GM21825 (cell line): Measurements from ENCODE around the gene ZSWIM6.

Source experiments
- ATAC-seq: cut with Tn5 transposase; IDR thresholded peaks from one replicate; pipeline ENCODE4 v1.9.1; 2021; ENCODE audit warnings: mild to moderate bottlenecking, moderate library complexity; ENCODE audit not compliant: unreplicated experiment

ZSWIM6 gene

GRCh38 chr5:61582205-61582820 is 250.3 kb downstream of the ZSWIM6 start:
- no peak for ATAC-seq

DNA sequence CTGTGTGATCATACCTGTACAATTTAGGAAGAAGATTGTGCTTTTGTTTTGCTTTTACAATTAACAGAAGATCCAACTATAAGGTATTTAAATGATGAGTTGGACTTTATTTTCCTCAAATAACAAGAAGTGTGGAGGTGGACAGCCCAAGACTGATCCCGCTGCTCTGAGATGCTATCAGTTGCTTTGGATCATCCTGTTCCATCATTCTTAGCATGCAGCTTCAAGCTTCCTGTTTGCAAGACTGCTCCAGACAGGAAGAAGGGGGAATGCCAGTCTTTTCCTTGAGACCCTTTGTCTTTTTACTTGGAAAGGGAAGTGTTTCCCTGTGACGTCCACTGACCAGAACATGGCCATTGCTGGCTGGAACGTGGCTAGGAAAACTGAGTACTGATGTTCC is 250.8 kb downstream of the ZSWIM6 start:
- no peak for ATAC-seq

- no peak for ATAC-seq
Observed at GRCh38 chr5:61586096-61587084, 254.3 kb downstream of the ZSWIM6 start.

DNA sequence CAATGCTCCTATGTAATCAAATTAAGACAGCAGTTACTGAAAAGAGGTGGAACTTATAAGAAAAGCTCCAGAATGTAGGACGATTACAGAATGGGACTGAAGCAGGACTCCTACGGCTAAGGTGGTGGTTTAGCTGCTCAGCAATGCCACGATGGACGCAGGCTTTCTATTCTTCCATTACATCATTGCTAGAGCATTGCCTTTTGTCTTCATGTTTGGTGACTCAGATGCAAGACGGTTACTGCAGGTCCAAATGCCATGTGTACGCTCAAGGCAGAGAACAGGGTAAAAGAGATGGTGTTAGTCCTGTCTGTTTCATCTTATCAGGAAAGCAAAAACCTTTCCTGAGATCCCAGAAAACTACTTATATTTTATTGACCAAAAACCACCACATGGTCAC is 255.1 kb downstream of the ZSWIM6 start:
- ATAC-seq = no peak

- ATAC-seq = no peak
Observed at GRCh38 chr5:61588216-61588615, 256.2 kb downstream of the ZSWIM6 start.

- no peak for ATAC-seq
Observed at GRCh38 chr5:61589946-61590345, 257.9 kb downstream of the ZSWIM6 start.

GRCh38 chr5:61590473-61590872 is 258.4 kb downstream of the ZSWIM6 start:
- ATAC-seq = no peak

DNA sequence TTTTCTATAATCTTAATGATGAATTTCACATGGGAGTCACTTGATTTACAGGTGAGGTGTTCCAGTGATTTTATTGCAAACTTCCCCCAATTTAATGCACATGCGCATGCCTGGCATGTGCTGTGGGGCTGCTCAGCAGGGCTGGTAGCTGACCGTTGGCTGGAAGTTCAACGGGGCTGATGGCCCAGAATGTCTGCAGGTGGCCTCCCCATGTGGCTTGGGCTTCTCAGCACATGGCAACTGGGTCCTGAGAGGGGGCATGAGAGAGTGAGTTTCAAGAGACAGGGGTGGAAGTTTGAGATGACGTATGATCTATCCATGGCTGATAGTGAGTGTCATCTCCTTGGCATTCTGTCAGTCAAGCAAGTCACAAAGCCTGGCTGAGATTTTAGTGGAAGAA is 259.8 kb downstream of the ZSWIM6 start:
- no peak for ATAC-seq

- ATAC-seq = no peak
Observed at GRCh38 chr5:61595426-61595825, 263.4 kb downstream of the ZSWIM6 start.
